CD4-positive, CD25-positive, alpha-beta regulatory T cell (primary cell): ENCODE data around the gene TEDC1. TPM values are rescaled to one million over a fixed set of nuclear protein-coding genes. Genes with fewer than 3 reads are reported as not detected.
A peak's percentile ranks its signal among the peaks of the same experiment; 100 is the strongest.

Experiments used
- ATAC-seq, 2 donors: fragments of 150-1000 bp; cut with Tn5 transposase; one replicate each; pipeline ENCODE4 v1.10.0; 2021; ENCODE audit warnings: low read depth in 2 of 2, moderate number of reproducible peaks in 2 of 2, moderate library complexity in 1 of 2
- DNase-seq, 3 donors: peaks; one replicate each; pipeline versions ENCODE4 v3.0.0 to v3.0.0-alpha.2; 2012 to 2022; ENCODE audit warnings: mixed read lengths in 1 of 3
- H3K27ac ChIP-seq: one replicate; pipeline ENCODE4 v1.7.0; 2013; ENCODE audit warnings: mild to moderate bottlenecking, low read length; ENCODE audit not compliant: insufficient read depth, poor library complexity, severe bottlenecking
- H3K27me3 ChIP-seq: one replicate; pipeline ENCODE4 v1.7.0; 2013; ENCODE audit warnings: low read length; ENCODE audit not compliant: control insufficient read depth, insufficient read depth
- H3K36me3 ChIP-seq: one replicate; pipeline ENCODE4 v1.7.0; 2013; ENCODE audit warnings: mild to moderate bottlenecking, low read length, moderate library complexity; ENCODE audit not compliant: control insufficient read depth, insufficient read depth
- H3K4me1 ChIP-seq: 2 replicates; pipeline ENCODE4 v1.7.0; 2013; ENCODE audit warnings: mild to moderate bottlenecking, low read length; ENCODE audit not compliant: insufficient read depth, control insufficient read depth, poor library complexity, severe bottlenecking
- H3K4me3 ChIP-seq: one replicate; pipeline ENCODE4 v1.7.0; 2013; ENCODE audit warnings: low read depth, mild to moderate bottlenecking, low read length, moderate library complexity
- H3K9me3 ChIP-seq, 2 experiments: 1 replicate in 1 of 2; 2 replicates in 1 of 2; pipeline ENCODE4 v1.7.0; 2013; ENCODE audit warnings: low read length in 2 of 2, mild to moderate bottlenecking in 1 of 2, moderate library complexity in 1 of 2; ENCODE audit not compliant: control insufficient read depth in 2 of 2
- H3K27ac Mint-ChIP-seq, 3 donors: one replicate each; pipeline ENCODE4 v1.8.0; 2020 to 2022; ENCODE audit warnings: mild to moderate bottlenecking in 3 of 3, mixed read lengths in 3 of 3, moderate library complexity in 2 of 3
- H3K27me3 Mint-ChIP-seq: one replicate; pipeline ENCODE4 v1.8.0; 2022; ENCODE audit warnings: mild to moderate bottlenecking, mixed read lengths
- H3K36me3 Mint-ChIP-seq: one replicate; pipeline ENCODE4 v1.8.0; 2020; ENCODE audit warnings: mixed read lengths
- H3K4me1 Mint-ChIP-seq, 4 donors: one replicate each; pipeline ENCODE4 v1.8.0; 2020 to 2022; ENCODE audit warnings: mixed read lengths in 4 of 4, mild to moderate bottlenecking in 1 of 4
- H3K4me3 Mint-ChIP-seq, 4 donors: one replicate each; pipeline ENCODE4 v1.8.0; 2020 to 2022; ENCODE audit warnings: mild to moderate bottlenecking in 4 of 4, mixed read lengths in 4 of 4, moderate library complexity in 3 of 4
- H3K9me3 Mint-ChIP-seq, 7 donors: one replicate each; pipeline ENCODE4 v1.8.0; 2020 to 2022; ENCODE audit warnings: mixed read lengths in 7 of 7, mild to moderate bottlenecking in 3 of 7, moderate library complexity in 2 of 7
- polyA plus RNA-seq, 4 donors: library from polyadenylated mRNA; unstranded; fragments of 300-500 nt; fragmentation: Illumina TruSeq; gene quantifications; one replicate each; pipeline ENCODE4 v1.2.3, GENCODE V29; 2021
- total RNA-seq: library from RNA; stranded (reverse); gene quantifications from one replicate; pipeline ENCODE4 v1.2.3, GENCODE V29; 2022

TEDC1 gene
- total and polyA plus RNA-seq, 5 donors from 2014 or later = 5.5 to 118 (median 8.0) TPM

DNA sequence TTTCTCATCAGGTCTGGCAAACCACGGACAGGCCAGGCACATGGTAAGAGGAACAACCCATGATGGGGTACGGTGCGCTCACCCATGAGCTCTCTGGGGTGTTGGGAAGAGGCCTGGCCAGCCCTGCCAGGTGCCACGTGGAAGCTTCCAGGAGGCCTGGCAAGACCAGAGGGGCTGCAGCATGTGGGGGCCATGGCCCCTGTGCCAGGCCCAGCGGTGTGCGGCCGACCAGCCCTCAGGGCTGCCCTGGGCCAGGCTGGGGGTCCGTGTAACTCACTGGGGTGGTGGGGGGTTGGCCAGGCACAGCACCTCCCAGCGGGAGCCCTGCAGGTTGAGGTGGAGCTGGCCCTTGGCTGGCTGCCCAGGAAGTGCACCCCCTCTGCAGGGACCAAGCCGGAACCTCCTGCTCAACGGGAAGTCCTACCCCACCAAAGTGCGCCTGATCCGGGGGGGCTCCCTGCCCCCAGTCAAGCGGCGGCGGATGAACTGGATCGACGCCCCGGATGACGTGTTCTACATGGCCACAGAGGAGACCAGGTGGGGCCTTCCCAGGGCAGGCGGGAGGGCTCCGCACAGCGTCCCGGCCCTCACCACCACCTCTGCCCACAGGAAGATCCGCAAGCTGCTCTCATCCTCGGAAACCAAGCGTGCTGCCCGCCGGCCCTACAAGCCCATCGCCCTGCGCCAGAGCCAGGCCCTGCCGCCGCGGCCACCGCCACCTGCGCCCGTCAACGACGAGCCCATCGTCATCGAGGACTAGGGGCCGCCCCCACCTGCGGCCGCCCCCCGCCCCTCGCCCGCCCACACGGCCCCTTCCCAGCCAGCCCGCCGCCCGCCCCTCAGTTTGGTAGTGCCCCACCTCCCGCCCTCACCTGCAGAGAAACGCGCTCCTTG is 21.3 kb upstream of the TEDC1 start:
- H3K36me3 Mint-ChIP-seq = no peaks in the 10 kb centered on the region
- H3K27ac Mint-ChIP-seq = no peak overlapping the region
- no peak overlapping the region for H3K4me3 Mint-ChIP-seq
- ATAC-seq (no peak), DNase-seq (no peak)
- Histone ChIP-seq H3K4me1 (peaks cover 11% of the 10 kb centered on the region), H3K27ac (no peak overlapping the region), H3K4me3 (no peak overlapping the region), H3K27me3 (no peaks in the 10 kb centered on the region), H3K9me3 (no peaks in the 10 kb centered on the region), H3K36me3 (no peaks in the 10 kb centered on the region)
- H3K4me1 Mint-ChIP-seq = peaks cover 0 to 8% (median 0%) of the 10 kb centered on the region in 4 donors
- no peaks in the 10 kb centered on the region for H3K27me3 Mint-ChIP-seq
- H3K9me3 Mint-ChIP-seq = no peaks in the 10 kb centered on the region

DNA sequence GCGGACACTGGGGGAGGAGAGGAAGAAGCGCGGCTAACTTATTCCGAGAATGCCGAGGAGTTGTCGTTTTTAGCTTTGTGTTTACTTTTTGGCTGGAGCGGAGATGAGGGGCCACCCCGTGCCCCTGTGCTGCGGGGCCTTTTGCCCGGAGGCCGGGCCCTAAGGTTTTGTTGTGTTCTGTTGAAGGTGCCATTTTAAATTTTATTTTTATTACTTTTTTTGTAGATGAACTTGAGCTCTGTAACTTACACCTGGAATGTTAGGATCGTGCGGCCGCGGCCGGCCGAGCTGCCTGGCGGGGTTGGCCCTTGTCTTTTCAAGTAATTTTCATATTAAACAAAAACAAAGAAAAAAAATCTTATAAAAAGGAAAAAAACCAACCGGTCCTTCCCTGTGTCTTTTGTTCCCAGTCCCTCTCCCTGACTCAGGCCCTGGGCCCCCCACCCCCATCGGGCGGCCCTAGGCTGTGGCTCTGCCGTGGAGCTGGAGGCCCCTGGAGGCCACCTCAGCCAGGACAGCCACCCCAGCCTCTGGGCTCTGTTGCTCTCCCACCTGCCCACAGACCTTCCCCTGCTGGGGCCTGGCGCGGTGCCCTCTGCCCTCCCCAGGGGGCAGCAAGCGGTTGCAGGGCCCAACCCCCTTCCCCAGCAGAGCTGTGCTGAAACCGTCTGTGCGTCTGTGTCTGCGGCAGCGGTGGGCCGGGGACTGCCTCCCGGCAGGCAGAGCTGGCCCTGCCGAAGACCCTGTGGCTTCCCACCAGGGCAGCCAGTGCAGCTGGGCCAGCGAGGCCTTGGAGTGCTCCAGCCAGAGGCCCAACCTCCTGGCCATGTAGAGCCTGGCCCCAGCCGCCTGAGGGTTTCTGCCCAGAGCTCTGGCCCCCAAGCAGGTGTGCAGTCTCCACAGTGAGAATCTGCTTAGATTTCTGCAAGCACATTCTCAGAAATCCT is 20.4 kb upstream of the TEDC1 start:
- Mint-ChIP-seq H3K27me3 (no peaks in the 10 kb centered on the region), H3K27ac (no peak overlapping the region), H3K4me1 (peaks cover 0 to 8% (median 0%) of the 10 kb centered on the region in 4 donors), H3K4me3 (no peak overlapping the region), H3K36me3 (no peaks in the 10 kb centered on the region), H3K9me3 (no peaks in the 10 kb centered on the region)
- H3K4me3 ChIP-seq = no peak overlapping the region
- no peak for DNase-seq
- no peaks in the 10 kb centered on the region for H3K27me3 ChIP-seq
- H3K27ac ChIP-seq = no peak overlapping the region
- no peak for ATAC-seq
- H3K36me3 ChIP-seq = no peaks in the 10 kb centered on the region
- H3K4me1 ChIP-seq = peaks cover 20% of the 10 kb centered on the region
- H3K9me3 ChIP-seq = no peaks in the 10 kb centered on the region

DNA sequence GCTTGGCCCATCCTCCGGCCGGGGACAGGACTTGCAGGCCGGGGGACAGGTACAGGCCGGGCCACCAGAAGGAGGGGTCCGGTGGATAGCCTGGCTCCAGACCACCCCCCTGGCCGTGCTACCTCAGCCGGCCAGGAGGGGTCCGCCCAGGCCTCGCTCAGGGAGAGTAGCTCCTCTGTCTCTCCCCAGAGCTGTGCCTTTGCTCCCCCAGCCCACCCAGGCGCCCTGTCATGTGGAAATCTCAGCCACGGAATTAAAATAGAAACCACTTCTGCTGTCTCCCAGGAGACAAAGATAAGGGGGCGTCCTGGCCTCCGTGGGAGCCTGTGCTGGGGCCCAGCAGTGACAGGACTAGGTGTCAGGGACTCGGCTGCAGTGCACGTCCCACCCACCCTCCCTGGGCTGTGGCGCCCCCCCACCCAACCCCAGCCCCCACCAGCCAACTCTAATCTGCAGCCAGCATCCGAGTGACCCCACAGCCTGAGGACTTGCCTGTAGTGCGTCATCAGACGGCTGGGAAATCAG is 19.7 kb upstream of the TEDC1 start:
- Mint-ChIP-seq H3K27me3 (peaks cover 5% of the 10 kb centered on the region), H3K9me3 (no peaks in the 10 kb centered on the region), H3K4me3 (no peak overlapping the region), H3K4me1 (peaks cover 0 to 8% (median 0%) of the 10 kb centered on the region in 4 donors), H3K27ac (no peak overlapping the region), H3K36me3 (no peaks in the 10 kb centered on the region)
- Histone ChIP-seq H3K27me3 (no peaks in the 10 kb centered on the region), H3K9me3 (no peaks in the 10 kb centered on the region), H3K4me3 (no peak overlapping the region), H3K36me3 (no peaks in the 10 kb centered on the region), H3K4me1 (peaks cover 28% of the 10 kb centered on the region), H3K27ac (no peak overlapping the region)
- DNase-seq (no peak), ATAC-seq (no peak)

DNA sequence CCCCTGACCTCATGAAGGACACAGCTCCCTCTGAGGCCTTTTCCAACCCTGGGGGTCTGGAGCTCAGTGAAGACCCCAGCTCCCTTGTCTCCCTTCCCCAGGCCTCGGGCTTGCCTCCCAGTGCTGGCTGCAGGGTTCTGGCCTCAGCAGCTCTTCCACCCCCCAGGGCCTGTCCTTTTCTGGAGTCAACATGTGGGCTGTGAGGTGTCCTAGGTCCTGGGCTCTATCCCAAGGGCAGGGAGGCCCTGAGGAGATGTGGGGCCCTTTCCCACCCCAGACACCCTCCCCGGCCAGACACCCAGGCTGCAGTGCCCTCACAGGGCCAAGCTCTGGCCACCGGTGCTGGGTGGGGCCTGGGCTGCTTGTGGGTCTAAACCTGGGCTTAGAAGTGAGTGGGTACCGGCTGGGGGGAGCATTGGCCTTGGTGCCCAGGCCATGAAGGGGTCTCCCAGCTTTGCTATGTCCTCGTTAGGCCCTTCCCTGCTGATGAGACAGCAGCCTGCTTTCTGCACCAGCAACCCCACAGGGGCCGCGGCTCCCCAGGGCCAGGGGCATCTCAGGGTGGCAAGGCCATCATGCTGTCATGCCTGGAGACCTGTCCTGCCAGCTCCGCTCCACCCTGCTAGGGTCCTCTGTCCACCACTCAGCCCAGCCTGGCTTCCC is 19.1 kb upstream of the TEDC1 start:
- Histone ChIP-seq H3K36me3 (no peaks in the 10 kb centered on the region), H3K4me1 (peaks cover 34% of the 10 kb centered on the region), H3K9me3 (no peaks in the 10 kb centered on the region), H3K27ac (no peak overlapping the region), H3K4me3 (no peak overlapping the region), H3K27me3 (no peaks in the 10 kb centered on the region)
- no peak overlapping the region for H3K4me3 Mint-ChIP-seq
- ATAC-seq (no peak), DNase-seq (no peak)
- no peaks in the 10 kb centered on the region for H3K36me3 Mint-ChIP-seq
- H3K9me3 Mint-ChIP-seq = no peaks in the 10 kb centered on the region
- H3K27me3 Mint-ChIP-seq = peaks cover 9% of the 10 kb centered on the region
- no peak overlapping the region for H3K27ac Mint-ChIP-seq
- H3K4me1 Mint-ChIP-seq = peaks cover 0 to 8% (median 0%) of the 10 kb centered on the region in 4 donors

DNA sequence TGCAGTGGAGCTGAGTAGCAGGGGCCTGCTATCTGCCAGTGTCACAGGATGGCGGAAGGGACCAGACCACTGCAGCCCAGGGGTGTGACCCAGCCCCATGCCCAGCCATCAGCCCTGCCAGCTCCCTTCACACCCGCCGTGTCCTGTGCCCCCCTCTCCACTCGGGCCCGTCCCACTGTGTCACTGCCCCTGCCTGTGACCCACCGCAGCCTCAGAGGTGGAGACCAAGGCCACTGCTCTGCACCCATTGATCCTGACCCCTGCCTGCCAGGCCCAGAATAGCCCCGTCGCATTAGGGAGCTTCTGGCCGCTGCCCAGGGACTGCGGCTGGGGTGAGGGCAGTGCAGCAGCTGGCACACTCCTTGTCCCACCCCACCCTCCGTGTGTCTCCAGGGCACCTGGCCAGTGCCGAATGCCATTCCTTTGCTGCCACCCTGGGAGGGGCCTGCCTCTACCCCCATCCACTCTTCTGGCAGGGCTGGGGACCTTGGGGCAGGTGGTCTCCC is 18.5 kb upstream of the TEDC1 start:
- DNase-seq (no peak), ATAC-seq (no peak)
- H3K36me3 Mint-ChIP-seq = no peaks in the 10 kb centered on the region
- H3K4me3 Mint-ChIP-seq = no peak overlapping the region
- peaks cover 0 to 13% (median 2%) of the 10 kb centered on the region in 4 donors for H3K4me1 Mint-ChIP-seq
- Histone ChIP-seq H3K27me3 (no peaks in the 10 kb centered on the region), H3K9me3 (no peaks in the 10 kb centered on the region), H3K36me3 (no peaks in the 10 kb centered on the region), H3K4me1 (peaks cover 40% of the 10 kb centered on the region), H3K27ac (no peak overlapping the region), H3K4me3 (no peak overlapping the region)
- no peak overlapping the region for H3K27ac Mint-ChIP-seq
- peaks cover 0 to 4% (median 0%) of the 10 kb centered on the region in 7 donors for H3K9me3 Mint-ChIP-seq
- H3K27me3 Mint-ChIP-seq = peaks cover 15% of the 10 kb centered on the region

DNA sequence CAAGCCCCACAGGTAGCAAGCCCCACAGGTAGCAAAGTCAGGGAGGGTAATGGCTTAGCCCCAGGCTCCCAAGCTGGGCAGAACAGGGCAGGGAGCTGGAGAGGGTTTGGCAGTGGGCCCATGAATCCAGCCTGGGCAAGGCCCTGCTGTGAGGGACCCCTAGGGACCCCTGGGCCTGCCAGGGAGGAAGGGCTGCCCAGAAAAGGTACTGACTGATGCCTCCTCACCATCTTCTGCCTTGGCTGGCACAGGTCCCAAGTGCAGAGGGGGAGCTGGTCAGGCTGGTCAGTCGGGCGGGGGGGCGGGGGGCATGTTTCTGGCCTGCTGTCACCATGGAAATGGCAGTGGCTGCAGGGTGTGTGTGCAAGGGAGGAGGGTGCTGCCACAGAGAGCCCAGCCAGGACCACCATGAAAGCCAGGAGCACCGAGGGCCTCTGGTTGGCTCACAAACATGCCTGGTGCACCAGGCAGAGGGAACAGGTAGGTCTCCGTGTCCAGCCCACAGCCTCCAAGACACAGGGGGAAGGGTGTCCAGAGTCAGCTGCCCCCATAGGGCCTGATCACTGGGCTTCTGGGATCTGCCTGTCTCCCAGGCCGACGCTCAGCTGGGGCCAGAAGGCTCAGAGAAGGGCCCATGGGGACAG is 17.9 kb upstream of the TEDC1 start:
- H3K9me3 Mint-ChIP-seq = peaks cover 0 to 4% (median 0%) of the 10 kb centered on the region in 7 donors
- no peak for ATAC-seq
- H3K27me3 Mint-ChIP-seq = peaks cover 16% of the 10 kb centered on the region
- H3K4me1 Mint-ChIP-seq = peaks cover 0 to 13% (median 2%) of the 10 kb centered on the region in 4 donors
- H3K27ac ChIP-seq = no peak overlapping the region
- H3K27me3 ChIP-seq = no peaks in the 10 kb centered on the region
- H3K36me3 ChIP-seq = no peaks in the 10 kb centered on the region
- H3K4me3 Mint-ChIP-seq = peak overlapping the region; percentile 51 to 87 (median 78)
- no peak for DNase-seq
- no peaks in the 10 kb centered on the region for H3K36me3 Mint-ChIP-seq
- no peak overlapping the region for H3K27ac Mint-ChIP-seq
- peak overlapping the region; percentile 13 for H3K4me3 ChIP-seq
- H3K4me1 ChIP-seq = peaks cover 46% of the 10 kb centered on the region
- no peaks in the 10 kb centered on the region for H3K9me3 ChIP-seq
